Measurements from ENCODE around the gene CDK9. TPM values are rescaled to one million over a fixed set of nuclear protein-coding genes. Genes with fewer than 3 reads are reported as not detected.

The CDK9 gene
- total RNA-seq, 2 experiments from 2014 or later: 120 to 128 TPM

DNA sequence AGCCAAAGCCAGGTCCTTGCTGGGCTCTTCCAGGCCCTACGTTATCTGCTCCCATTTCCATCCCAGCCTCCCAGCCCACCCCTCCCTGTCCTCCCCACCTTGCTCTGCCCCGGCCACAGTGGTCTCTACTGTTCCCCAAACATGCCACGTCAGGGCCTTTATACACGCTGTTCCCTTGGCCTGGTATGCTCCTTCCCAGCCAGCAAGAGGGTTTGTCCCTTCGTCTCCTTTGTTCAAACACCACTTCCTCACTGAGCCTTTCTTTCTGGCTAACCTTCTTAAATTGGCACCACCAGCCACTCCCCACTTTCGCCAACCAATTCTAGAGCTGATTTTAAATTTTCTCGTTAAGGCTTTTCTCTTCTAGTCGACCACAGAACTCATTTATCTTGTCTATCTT, 17.1 kb upstream of the CDK9 start:
- CTCF ChIA-PET: interaction anchor here (2.5 to 6.1 kb wide), 7 partner anchors 11 to 153 kb away, joined by 5 to 61 read pairs (median 23); partner anchors contain the start of genes CDK9 and TOR2A
- H3K4me1 Mint-ChIP-seq: peaks cover 82% of the 10 kb centered on the region
- peak overlapping the region; percentile 89 for H3K27ac Mint-ChIP-seq
- ATAC-seq: no peak
- peaks cover 56% of the 10 kb centered on the region for H3K36me3 Mint-ChIP-seq
- no peak for DNase-seq
- H3K27me3 Mint-ChIP-seq: no peaks in the 10 kb centered on the region
- H3K4me3 Mint-ChIP-seq: peak overlapping the region; percentile 45
- no peaks in the 10 kb centered on the region for H3K9me3 Mint-ChIP-seq (ENCODE audit: low read depth)

DNA sequence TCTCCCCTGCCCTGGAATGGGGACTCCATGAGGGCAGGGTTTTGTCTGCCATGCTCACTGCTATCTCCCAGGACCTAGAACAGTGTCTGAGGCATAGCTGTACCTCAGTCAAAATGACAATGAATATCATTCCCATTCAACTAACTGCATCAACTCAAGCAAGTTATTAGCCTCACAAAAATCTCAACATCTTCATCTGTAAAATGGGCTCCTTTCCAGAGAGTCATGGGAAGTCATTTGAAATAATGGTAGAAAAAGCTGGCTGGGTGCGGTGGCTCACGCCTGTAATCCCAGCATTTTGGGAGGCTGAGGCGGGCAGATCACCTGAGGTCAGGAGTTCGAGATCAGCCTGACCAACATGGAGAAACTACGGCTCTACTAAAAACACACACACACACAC, 16.7 kb upstream of the CDK9 start:
- Mint-ChIP-seq H3K27me3 (no peaks in the 10 kb centered on the region), H3K27ac (peak overlapping the region; percentile 89), H3K9me3 (ENCODE audit: low read depth) (no peaks in the 10 kb centered on the region), H3K36me3 (peaks cover 59% of the 10 kb centered on the region), H3K4me1 (peaks cover 82% of the 10 kb centered on the region), H3K4me3 (peak overlapping the region; percentile 45)
- DNase-seq (no peak), ATAC-seq (no peak)
- CTCF ChIA-PET: interaction anchor here (1.8 to 5.9 kb wide), 7 partner anchors 11 to 152 kb away, joined by 5 to 50 read pairs (median 20); partner anchors contain the start of genes CDK9 and TOR2A

DNA sequence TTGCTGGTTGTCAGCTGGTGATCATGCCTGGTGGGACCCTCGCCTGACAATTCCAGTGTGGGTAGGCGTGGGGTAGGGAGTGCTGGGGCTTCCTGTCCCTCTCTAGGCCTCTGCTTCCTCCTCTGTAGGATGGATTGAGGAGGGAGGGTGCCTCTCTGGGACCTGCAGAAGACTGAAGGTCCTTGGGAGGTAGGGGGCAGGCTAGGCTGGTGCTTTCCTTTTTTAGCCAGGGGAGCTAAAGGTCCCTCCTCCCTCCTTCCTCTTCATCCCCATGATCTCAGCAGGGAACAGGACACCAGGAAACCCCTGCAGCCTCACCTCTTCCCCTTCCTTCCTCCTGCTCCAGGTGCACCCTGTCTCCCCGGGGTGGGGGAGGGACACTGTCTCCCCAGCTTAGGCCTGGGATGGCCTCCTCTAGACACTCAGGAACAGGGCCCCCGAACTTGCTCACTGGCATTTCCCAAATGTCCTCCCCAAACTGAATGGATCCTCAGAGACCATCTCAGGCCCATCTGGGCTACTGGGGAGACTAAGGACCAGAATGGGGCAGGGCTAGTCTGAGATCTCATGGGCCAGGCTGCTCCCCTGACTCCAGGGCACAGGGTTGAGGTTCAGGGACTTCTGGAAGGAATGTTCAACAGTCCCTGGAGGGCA, 15.8 kb upstream of the CDK9 start:
- CTCF ChIA-PET: interaction anchor here (0.6 to 5.9 kb wide), 9 partner anchors 8 to 151 kb away, joined by 3 to 50 read pairs (median 14); partner anchors contain the start of genes CDK9 and TOR2A

DNA sequence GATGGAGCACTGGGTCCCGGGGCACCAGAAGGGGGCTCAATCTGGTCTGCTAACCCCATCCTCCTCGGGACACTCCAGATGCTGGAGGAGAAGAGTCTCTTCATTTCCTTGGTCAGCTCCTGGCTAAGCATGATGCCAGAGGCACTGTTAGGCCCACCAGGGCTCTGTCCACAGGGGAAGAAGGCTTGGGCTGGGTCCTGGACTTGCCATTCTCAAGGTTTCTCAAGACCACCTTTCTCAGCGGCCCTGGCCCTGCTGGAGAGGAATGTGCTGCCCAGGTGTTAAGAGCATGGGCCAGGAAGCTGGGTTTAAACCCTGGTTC, 15.3 kb upstream of the CDK9 start:
- ATAC-seq (no peak), DNase-seq (no peak)
- Mint-ChIP-seq H3K4me3 (peak overlapping the region; percentile 85), H3K4me1 (peaks cover 80% of the 10 kb centered on the region), H3K27ac (peak overlapping the region; percentile 88), H3K9me3 (ENCODE audit: low read depth) (no peaks in the 10 kb centered on the region), H3K36me3 (peaks cover 55% of the 10 kb centered on the region), H3K27me3 (no peaks in the 10 kb centered on the region)
- CTCF ChIA-PET: interaction anchor here (0.7 to 5.9 kb wide), 13 partner anchors 8 to 245 kb away, joined by 3 to 50 read pairs (median 4); partner anchors contain the start of genes CDK9 and TOR2A

More for the DNA sequence above, 15.8 kb upstream of the CDK9 start:
- H3K27me3 Mint-ChIP-seq: no peaks in the 10 kb centered on the region
- H3K4me1 Mint-ChIP-seq: peaks cover 82% of the 10 kb centered on the region
- no peaks in the 10 kb centered on the region for H3K9me3 Mint-ChIP-seq (ENCODE audit: low read depth)
- peak overlapping the region; percentile 88 for H3K27ac Mint-ChIP-seq
- ATAC-seq (no peak), DNase-seq (no peak)
- H3K4me3 Mint-ChIP-seq: peak overlapping the region; percentile 85
- peaks cover 59% of the 10 kb centered on the region for H3K36me3 Mint-ChIP-seq

DNA sequence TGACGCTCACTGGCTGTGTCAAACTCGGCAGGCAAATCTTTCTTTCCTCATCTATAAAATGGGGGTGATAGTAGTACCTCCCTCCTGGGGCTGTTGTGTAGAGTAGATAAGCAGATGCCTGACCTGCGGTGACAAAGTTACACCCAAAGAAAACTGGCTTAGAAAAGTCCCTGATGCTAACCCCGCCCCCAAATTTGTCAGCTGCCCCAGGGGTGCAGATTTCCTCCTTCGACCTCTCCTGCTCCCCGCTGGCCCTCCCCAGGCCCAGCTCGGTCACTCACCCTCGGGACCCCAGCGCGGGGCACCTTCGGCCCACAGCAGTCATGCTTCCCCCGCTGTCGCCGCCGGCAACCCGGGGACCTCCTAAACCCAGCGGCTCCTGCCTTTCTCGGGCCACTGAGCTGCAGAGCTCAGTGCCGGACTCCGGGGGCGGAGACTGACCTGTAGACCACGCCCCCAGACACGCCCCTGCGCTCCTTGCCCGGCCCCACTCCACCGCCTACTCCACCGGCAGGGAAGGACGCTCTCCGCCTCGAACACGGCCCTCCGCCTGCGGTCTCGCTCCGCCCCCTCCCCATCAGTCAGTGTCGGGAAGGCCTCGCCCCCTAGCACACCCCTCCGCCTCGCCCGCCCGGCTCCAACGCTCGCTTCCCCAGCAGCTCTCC, 14.8 kb upstream of the CDK9 start:
- no peaks in the 10 kb centered on the region for H3K9me3 Mint-ChIP-seq (ENCODE audit: low read depth)
- peak; percentile 98 for DNase-seq

DNA sequence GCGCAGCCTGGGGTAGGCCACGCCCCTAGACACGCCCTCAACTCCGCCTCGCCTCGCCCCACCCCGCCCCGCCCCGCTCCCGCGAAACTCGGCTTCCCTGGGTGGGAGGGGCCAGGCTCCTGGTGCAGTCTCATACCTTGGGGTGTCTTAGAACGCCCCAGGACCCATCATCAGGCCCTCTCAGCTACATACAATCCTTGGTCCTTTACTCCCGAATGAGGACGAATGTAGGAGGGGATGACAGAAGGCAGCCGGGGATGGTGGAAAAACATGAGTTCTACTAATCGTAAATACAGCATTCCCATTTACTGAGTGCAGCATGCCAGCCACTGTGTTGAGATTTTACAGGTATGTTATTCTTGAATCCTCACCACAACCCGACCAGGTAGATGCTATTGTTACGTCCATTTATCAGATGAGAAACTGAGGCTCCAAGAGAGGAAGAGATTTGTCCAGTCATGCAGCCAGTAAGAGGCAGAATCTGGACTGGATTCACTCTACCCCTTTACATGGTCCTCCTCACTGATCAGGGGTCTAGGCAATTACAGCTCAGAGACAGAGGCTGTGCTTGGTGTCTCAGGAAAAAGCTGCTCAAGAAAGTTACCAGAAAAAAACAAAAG, 14.2 kb upstream of the CDK9 start:
- CTCF ChIA-PET: interaction anchor here (0.7 to 5.7 kb wide), 12 partner anchors 8 to 346 kb away, joined by 3 to 50 read pairs (median 5); partner anchors contain the start of genes CDK9, PTRH1 and TOR2A
- H3K9me3 Mint-ChIP-seq (ENCODE audit: low read depth): no peaks in the 10 kb centered on the region
- H3K27ac Mint-ChIP-seq: peak overlapping the region; percentile 88
- no peak for DNase-seq
- no peaks in the 10 kb centered on the region for H3K27me3 Mint-ChIP-seq
- peak overlapping the region; percentile 85 for H3K4me3 Mint-ChIP-seq
- peaks cover 52% of the 10 kb centered on the region for H3K36me3 Mint-ChIP-seq
- no peak for ATAC-seq
- H3K4me1 Mint-ChIP-seq: peaks cover 76% of the 10 kb centered on the region

More for the DNA sequence above, 14.8 kb upstream of the CDK9 start:
- peak overlapping the region; percentile 88 for H3K27ac Mint-ChIP-seq
- CTCF ChIA-PET: interaction anchor here (0.7 to 5.9 kb wide), 16 partner anchors 9 to 347 kb away, joined by 3 to 50 read pairs (median 4); partner anchors contain the start of genes CDK9, PTRH1 and TOR2A
- peaks cover 52% of the 10 kb centered on the region for H3K36me3 Mint-ChIP-seq
- H3K4me3 Mint-ChIP-seq: peak overlapping the region; percentile 85
- peaks cover 79% of the 10 kb centered on the region for H3K4me1 Mint-ChIP-seq
- peak; percentile 91 for ATAC-seq
- H3K27me3 Mint-ChIP-seq: no peaks in the 10 kb centered on the region

DNA sequence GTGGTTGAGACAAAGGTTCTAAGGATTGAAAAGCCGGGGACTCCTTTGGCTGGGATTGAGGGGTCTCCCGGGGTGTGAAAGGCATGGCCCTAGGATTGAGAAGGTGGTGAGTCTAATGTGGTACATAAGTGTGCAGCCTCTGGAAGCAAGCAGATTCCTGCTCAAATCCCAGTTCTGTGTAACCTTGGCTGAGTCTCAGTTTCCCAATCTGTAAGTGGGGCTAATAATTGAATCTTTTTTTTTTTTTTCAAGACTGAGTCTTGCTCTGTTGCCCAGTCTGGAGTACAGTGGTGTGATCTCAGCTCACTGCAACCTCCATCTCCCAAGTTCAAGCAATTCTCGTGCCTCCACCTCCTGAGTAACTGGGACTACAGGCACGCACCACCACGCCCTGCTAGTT, 13.2 kb upstream of the CDK9 start:
- Mint-ChIP-seq H3K4me1 (peaks cover 66% of the 10 kb centered on the region), H3K27me3 (no peaks in the 10 kb centered on the region), H3K9me3 (ENCODE audit: low read depth) (no peaks in the 10 kb centered on the region), H3K27ac (peak overlapping the region; percentile 5), H3K36me3 (peaks cover 51% of the 10 kb centered on the region), H3K4me3 (no peak overlapping the region)
- DNase-seq: no peak
- CTCF ChIA-PET: interaction anchor here (1.3 to 4.9 kb wide), 5 partner anchors 11 to 345 kb away, joined by 6 to 50 read pairs (median 9); partner anchors contain the start of gene CDK9
- no peak for ATAC-seq

DNA sequence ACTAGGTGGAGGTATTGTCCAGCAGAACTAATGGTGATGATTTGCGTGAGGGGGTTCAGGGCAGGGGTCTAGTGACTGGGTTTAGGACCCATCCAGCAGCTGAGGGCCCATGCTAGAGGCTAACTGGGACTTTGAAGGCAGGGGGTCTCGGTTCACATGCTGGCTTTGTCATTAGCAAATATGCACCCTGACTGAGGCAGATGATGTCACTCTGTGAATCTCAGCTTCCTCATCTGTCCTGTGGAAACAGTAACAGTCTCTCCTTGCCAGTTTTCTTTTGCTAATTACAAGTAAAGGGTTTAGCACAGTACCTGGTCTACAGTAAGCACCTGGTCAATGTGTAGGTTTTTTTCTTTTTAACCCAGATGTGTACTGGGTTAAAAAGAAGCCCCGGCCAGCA, 12.6 kb upstream of the CDK9 start:
- no peak overlapping the region for H3K4me3 Mint-ChIP-seq
- no peaks in the 10 kb centered on the region for H3K27me3 Mint-ChIP-seq
- no peaks in the 10 kb centered on the region for H3K9me3 Mint-ChIP-seq (ENCODE audit: low read depth)
- DNase-seq (no peak), ATAC-seq (no peak)
- H3K36me3 Mint-ChIP-seq: peaks cover 52% of the 10 kb centered on the region
- peaks cover 60% of the 10 kb centered on the region for H3K4me1 Mint-ChIP-seq
- CTCF ChIA-PET: interaction anchor here (1.3 to 4.9 kb wide), 4 partner anchors 10 to 148 kb away, joined by 3 to 50 read pairs (median 8); partner anchors contain the start of genes CDK9 and TOR2A
- H3K27ac Mint-ChIP-seq: peak overlapping the region; percentile 19

DNA sequence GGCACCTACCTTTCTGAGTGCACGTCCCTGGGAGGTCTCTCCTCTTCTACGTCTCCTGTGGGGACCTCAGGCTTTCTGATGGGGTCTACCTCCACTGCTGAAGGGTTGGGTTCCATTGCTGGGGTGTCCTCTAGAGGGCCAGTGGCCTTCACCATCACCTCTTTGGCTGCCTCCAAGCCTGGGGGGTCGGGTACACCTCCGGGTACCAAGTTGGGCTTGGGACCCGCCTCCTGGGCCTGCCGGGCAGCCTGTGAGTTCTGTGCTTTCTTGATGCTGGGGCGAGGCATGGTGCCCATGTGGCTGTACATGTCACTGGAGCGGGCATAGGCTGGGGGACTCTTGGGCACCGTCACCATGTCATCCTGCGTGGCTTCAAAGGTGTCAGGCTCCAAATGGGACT, 11.9 kb upstream of the CDK9 start:
- DNase-seq: no peak
- no peak overlapping the region for H3K4me3 Mint-ChIP-seq
- H3K27me3 Mint-ChIP-seq: no peaks in the 10 kb centered on the region
- peaks cover 53% of the 10 kb centered on the region for H3K4me1 Mint-ChIP-seq
- H3K27ac Mint-ChIP-seq: peak overlapping the region; percentile 48
- ATAC-seq: no peak
- CTCF ChIA-PET: interaction anchor here (1.3 to 2.3 kb wide), 3 partner anchors 39 to 148 kb away, joined by 3 to 9 read pairs (median 7); partner anchors contain the start of gene TOR2A
- no peaks in the 10 kb centered on the region for H3K9me3 Mint-ChIP-seq (ENCODE audit: low read depth)
- peaks cover 48% of the 10 kb centered on the region for H3K36me3 Mint-ChIP-seq

DNA sequence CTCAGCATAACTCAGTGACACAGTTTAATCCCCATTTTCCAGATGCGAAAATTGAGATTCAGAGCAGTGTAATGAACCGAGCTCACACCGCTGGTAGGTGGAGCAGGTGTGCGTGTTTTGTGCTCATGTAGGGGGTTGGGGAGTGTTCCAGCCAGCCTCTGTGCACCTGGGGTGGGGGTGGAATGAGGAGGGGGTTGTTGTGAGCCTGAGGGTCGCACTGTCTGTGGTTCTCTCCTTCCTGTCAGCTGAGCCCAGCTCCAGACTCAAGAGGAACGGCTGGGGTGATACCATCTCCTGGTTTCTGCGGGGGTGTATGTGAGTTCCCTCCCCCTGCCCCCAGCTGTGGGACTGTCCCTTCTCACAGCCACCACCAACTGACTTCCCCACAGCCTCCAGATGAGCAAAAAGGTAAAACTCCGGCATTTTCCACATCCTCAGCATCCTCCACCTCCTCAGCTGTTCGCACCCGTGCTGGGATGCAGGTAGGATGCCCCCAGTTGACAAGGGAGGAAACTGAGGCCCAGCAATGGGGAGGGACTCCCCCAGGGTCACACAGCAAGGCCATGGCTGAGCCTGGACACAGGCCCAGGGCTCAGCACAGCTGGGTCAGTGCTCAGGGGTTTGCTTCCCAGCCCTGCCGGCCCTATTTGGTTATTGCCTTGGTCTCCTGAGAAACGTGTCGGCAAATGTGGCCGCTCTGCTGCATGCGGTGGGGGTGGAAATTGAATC, 9.5 kb upstream of the CDK9 start:
- H3K36me3 Mint-ChIP-seq: peaks cover 39% of the 10 kb centered on the region
- H3K9me3 Mint-ChIP-seq (ENCODE audit: low read depth): no peaks in the 10 kb centered on the region
- DNase-seq: peak; percentile 90
- peak overlapping the region; percentile 97 for H3K27ac Mint-ChIP-seq
- CTCF ChIA-PET: interaction anchor here (0.6 to 2.4 kb wide), 8 partner anchors 9 to 155 kb away, joined by 3 to 21 read pairs (median 6); partner anchors contain the start of genes CDK9 and TOR2A
- no peaks in the 10 kb centered on the region for H3K27me3 Mint-ChIP-seq
- peak overlapping the region; percentile 100 for H3K4me3 Mint-ChIP-seq
- ATAC-seq: peak; percentile 46
- H3K4me1 Mint-ChIP-seq: peaks cover 53% of the 10 kb centered on the region

DNA sequence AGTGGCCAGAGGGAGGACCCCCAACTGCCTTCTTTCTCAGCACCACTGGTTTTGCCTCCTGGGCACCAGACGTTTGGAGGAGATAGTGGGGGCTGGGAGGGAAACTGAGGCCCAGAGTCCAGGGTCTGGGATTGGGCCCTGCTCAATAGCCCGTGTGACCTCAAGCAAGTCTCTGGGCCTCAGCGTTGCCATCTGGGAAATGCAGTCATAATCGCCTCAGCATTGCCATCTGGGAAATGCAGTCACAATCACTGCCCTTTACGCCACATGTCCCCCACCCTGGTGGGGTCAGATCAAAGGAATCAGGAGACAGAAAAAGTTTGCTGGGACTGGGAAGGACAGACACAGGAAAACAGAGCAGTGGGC, 8.9 kb upstream of the CDK9 start:
- Mint-ChIP-seq H3K4me3 (peak overlapping the region; percentile 100), H3K27ac (peak overlapping the region; percentile 97), H3K36me3 (peaks cover 36% of the 10 kb centered on the region), H3K27me3 (no peaks in the 10 kb centered on the region), H3K4me1 (peaks cover 53% of the 10 kb centered on the region), H3K9me3 (ENCODE audit: low read depth) (no peaks in the 10 kb centered on the region)
- ATAC-seq: no peak
- peak; percentile 48 for DNase-seq
- CTCF ChIA-PET: interaction anchor here (0.6 to 2.4 kb wide), 7 partner anchors 8 to 155 kb away, joined by 3 to 21 read pairs (median 7); partner anchors contain the start of genes CDK9 and TOR2A

DNA sequence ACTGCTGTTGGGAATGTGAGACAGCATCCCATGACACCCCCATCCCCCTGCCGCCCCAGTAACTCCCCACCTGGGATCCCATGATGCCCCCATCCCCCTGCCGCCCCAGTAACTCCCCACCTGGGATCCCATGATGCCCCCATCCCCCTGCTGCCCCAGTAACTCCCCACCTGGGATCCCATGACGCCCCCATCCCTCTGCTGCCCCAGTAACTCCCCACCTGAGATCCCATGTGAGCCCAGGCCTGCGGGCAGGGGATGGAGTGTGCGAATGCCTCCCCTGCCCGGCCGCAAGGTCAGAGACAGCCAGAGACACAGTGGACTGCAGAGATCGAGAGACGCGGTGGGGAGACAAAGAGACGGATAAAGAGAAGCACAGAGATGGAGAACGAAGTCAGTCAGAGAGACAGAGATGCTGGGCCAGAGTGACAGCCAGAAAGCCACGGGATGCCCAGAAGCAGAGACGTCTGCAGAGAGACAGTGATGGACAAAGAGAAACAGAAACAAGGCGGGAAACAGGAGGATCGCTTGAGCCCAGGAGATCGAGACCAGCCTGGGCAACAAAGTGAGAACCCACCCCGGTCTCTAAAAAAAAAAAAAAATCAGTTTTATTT, 8.4 kb upstream of the CDK9 start:
- Mint-ChIP-seq H3K4me1 (peaks cover 54% of the 10 kb centered on the region), H3K36me3 (peaks cover 36% of the 10 kb centered on the region), H3K27ac (peak overlapping the region; percentile 97), H3K4me3 (peak overlapping the region; percentile 100), H3K9me3 (ENCODE audit: low read depth) (no peaks in the 10 kb centered on the region), H3K27me3 (no peaks in the 10 kb centered on the region)
- ATAC-seq: no peak
- CTCF ChIA-PET: interaction anchor here (0.6 to 3.0 kb wide), 5 partner anchors 10 to 93 kb away, joined by 3 to 21 read pairs (median 6); partner anchors contain the start of gene TOR2A
- DNase-seq: peak; percentile 56
